PC-3 (cell line): Measurements from ENCODE around the gene SUSD6. TPM values are rescaled to one million over a fixed set of nuclear protein-coding genes. Genes with fewer than 3 reads are reported as not detected.

Experiments used
- ATAC-seq: fragments of 200-7000 bp; cut with Tn5 transposase; 2 replicates; pipeline ENCODE4 v1.9.1; 2020; ENCODE audit warnings: mild to moderate bottlenecking, moderate library complexity
- BruUV-seq: library from RNA; stranded (reverse); fragments of 400-500 nt; replicated peaks from 2 replicates; lab custom pipeline; 2021; lab: Mats Ljungman, UMichigan
- CTCF ChIA-PET: fragments of 300-600 bp; sonication (Branson Sonifier 250); formaldehyde crosslinking; loops from one replicate; lab custom pipeline; 2022; ENCODE audit warnings: antibody characterized with exemption; lab: Charles Lee
- POLR2A ChIA-PET: fragments of 300-600 bp; sonication (Branson Sonifier 250); formaldehyde crosslinking; loops from one replicate; lab custom pipeline; 2022; ENCODE audit warnings: antibody characterized with exemption; ENCODE audit not compliant: unreplicated experiment; lab: Charles Lee
- DNase-seq: peaks from one replicate; pipeline ENCODE4 v3.0.0-alpha.2; 2015
- H2AFZ ChIP-seq: fragments of 300-600 bp; sonication (generic); 2 replicates; pipeline ENCODE4 v1.6.0; 2016; ENCODE audit warnings: antibody characterized with exemption, low read length
- H3F3A ChIP-seq: fragments of 300-600 bp; sonication (generic); one replicate; pipeline ENCODE4 v1.6.0; 2017; ENCODE audit warnings: antibody characterized with exemption, low read length, control low read depth, mild to moderate bottlenecking; ENCODE audit not compliant: unreplicated experiment
- H3K27ac ChIP-seq: fragments of 300-600 bp; sonication (generic); 2 replicates; pipeline ENCODE4 v1.5.1; 2016; ENCODE audit warnings: mild to moderate bottlenecking, low read length
- H3K27me3 ChIP-seq: fragments of 300-600 bp; sonication (generic); 2 replicates; pipeline ENCODE4 v1.6.1; 2016; ENCODE audit warnings: low read length, mixed read lengths
- H3K36me3 ChIP-seq: fragments of 300-600 bp; sonication (generic); 2 replicates; pipeline ENCODE4 v1.6.1; 2016; ENCODE audit warnings: low read depth, mixed run types, low read length, mixed read lengths
- H3K4me1 ChIP-seq: fragments of 300-600 bp; sonication (generic); 2 replicates; pipeline ENCODE4 v1.5.1; 2016; ENCODE audit warnings: low read length; ENCODE audit not compliant: insufficient read depth
- H3K4me2 ChIP-seq: fragments of 300-600 bp; sonication (generic); 2 replicates; pipeline ENCODE4 v1.6.0; 2016; ENCODE audit warnings: low read length
- H3K4me3 ChIP-seq: fragments of 300-600 bp; sonication (generic); 2 replicates; pipeline ENCODE4 v1.5.1; 2016; ENCODE audit warnings: mild to moderate bottlenecking, low read length, mixed read lengths
- H3K79me2 ChIP-seq: fragments of 300-600 bp; sonication (generic); 2 replicates; pipeline ENCODE4 v1.6.1; 2017; ENCODE audit warnings: low read length, mixed read lengths
- H3K9ac ChIP-seq: fragments of 300-600 bp; sonication (generic); 2 replicates; pipeline ENCODE4 v1.6.0; 2016; ENCODE audit warnings: mild to moderate bottlenecking, low read length
- H3K9me2 ChIP-seq: fragments of 300-600 bp; sonication (generic); replicated peaks from 2 replicates; pipeline ENCODE4 v1.6.1; 2016; ENCODE audit warnings: mixed run types, low read length, mixed read lengths
- H3K9me3 ChIP-seq: fragments of 300-600 bp; sonication (generic); 2 replicates; pipeline ENCODE4 v1.6.1; 2016; ENCODE audit warnings: low read length, mixed read lengths
- H4K20me1 ChIP-seq: fragments of 300-600 bp; sonication (generic); 2 replicates; pipeline ENCODE4 v1.6.1; 2016; ENCODE audit warnings: low read length, mixed read lengths
- CTCF ChIP-seq: fragments of 300-600 bp; sonication (generic); conservative IDR thresholded peaks from 2 replicates; pipeline ENCODE4 v1.5.1; 2017; ENCODE audit warnings: antibody characterized with exemption, low read depth, mild to moderate bottlenecking, low read length
- EZH2 ChIP-seq: fragments of 300-600 bp; sonication (generic); IDR thresholded peaks from one replicate; pipeline ENCODE4 v1.6.1; 2017; ENCODE audit warnings: antibody characterized with exemption, mild to moderate bottlenecking, low read length; ENCODE audit not compliant: unreplicated experiment
- EZH2phosphoT487 ChIP-seq: fragments of 300-600 bp; sonication (generic); IDR thresholded peaks from 2 replicates; pipeline ENCODE4 v1.6.1; 2018; ENCODE audit warnings: mild to moderate bottlenecking, antibody characterized with exemption, low read length, borderline replicate concordance
- intact Hi-C: fragments of 100-400 bp; cut with micrococcal nuclease; formaldehyde crosslinking; loops from 2 replicates; pipeline ENCODE4 v1.9.0; 2023
- total RNA-seq: library from RNA; depleted of rRNA; stranded (reverse); fragments of >200 nt; gene quantifications from 2 replicates; pipeline ENCODE4 v1.2.3, GENCODE V29; 2014

SUSD6 gene
- total RNA-seq, 1 experiment from 2014 or later: 6.1 TPM

- Histone ChIP-seq H3K4me3 (no peak overlapping the region), H3K9me2 (no peaks in the 10 kb centered on the region), H3K4me2 (no peak overlapping the region), H3K9ac (no peak overlapping the region), H3K4me1 (peaks cover 17% of the 10 kb centered on the region), H3K27ac (no peak overlapping the region), H4K20me1 (no peaks in the 10 kb centered on the region), H3F3A (no peaks in the 10 kb centered on the region), H3K27me3 (no peaks in the 10 kb centered on the region), H3K79me2 (no peaks in the 10 kb centered on the region), H3K9me3 (no peaks in the 10 kb centered on the region), H3K36me3 (no peaks in the 10 kb centered on the region), H2AFZ (no peak overlapping the region)
- POLR2A ChIA-PET: no interaction called here
- CTCF ChIA-PET: no interaction called here
- TF ChIP-seq EZH2phosphoT487 (no peak), EZH2 (no peak), CTCF (no peak)
- no TSS peak for BruUV-seq
- ATAC-seq (no peak), DNase-seq (no peak)
- intact Hi-C loops: no loop called here
Measured at GRCh38 chr14:69682136-69682535, 70.7 kb downstream of the SUSD6 start.

DNA sequence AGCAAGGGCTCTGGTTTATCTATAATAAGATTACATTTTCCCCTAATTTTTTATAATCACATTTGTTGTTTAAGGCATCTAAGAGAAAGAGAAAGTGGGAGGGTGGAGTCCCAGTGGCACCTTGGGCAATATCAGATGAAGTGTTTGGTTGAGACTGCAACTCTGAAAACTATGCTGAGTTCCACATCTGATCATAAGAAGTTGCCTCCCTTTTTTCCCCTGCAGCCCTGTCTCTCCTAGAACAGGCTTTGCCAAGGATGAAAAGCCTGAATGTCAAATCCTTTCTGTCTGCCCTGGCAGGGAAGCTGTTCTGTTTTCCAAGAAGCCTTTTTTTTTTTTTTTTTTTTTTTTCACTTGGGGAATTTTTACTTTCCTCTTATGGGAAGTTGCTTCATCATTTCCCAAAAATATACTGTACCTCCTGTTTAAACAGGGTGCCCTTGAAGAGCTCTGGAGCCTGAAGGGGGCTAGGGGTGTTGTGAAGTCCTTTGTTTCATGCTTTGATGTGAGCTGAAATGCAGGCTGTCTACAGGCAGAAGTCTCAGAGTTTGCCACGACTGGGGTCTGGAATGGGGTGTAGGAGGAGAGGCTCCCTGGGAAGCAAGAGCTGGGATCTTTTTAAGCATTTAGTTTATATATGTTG lies 71.3 kb downstream of the SUSD6 start:
- H3K9ac ChIP-seq: no peak overlapping the region
- H3K9me2 ChIP-seq: no peaks in the 10 kb centered on the region
- intact Hi-C loops: no loop called here
- no peak overlapping the region for H2AFZ ChIP-seq
- ATAC-seq (no peak), DNase-seq (no peak)
- H4K20me1 ChIP-seq: no peaks in the 10 kb centered on the region
- H3K4me2 ChIP-seq: no peak overlapping the region
- no peak overlapping the region for H3K27ac ChIP-seq
- H3K36me3 ChIP-seq: no peaks in the 10 kb centered on the region
- no peaks in the 10 kb centered on the region for H3K27me3 ChIP-seq
- H3K9me3 ChIP-seq: no peaks in the 10 kb centered on the region
- no peaks in the 10 kb centered on the region for H3F3A ChIP-seq
- ChIA-PET CTCF (no interaction called here), POLR2A (no interaction called here)
- H3K79me2 ChIP-seq: no peaks in the 10 kb centered on the region
- no TSS peak for BruUV-seq
- H3K4me3 ChIP-seq: no peak overlapping the region
- TF ChIP-seq EZH2phosphoT487 (no peak), CTCF (no peak), EZH2 (no peak)
- peaks cover 17% of the 10 kb centered on the region for H3K4me1 ChIP-seq

GRCh38 chr14:69683971-69684370 lies 72.6 kb downstream of the SUSD6 start:
- Histone ChIP-seq H3K79me2 (no peaks in the 10 kb centered on the region), H3K9ac (no peak overlapping the region), H3F3A (no peaks in the 10 kb centered on the region), H3K9me2 (no peaks in the 10 kb centered on the region), H3K4me2 (no peak overlapping the region), H3K36me3 (no peaks in the 10 kb centered on the region), H3K4me3 (no peak overlapping the region), H4K20me1 (no peaks in the 10 kb centered on the region), H3K9me3 (no peaks in the 10 kb centered on the region), H3K27ac (no peak overlapping the region), H2AFZ (no peak overlapping the region), H3K27me3 (no peaks in the 10 kb centered on the region), H3K4me1 (peaks cover 17% of the 10 kb centered on the region)
- ChIA-PET POLR2A (no interaction called here), CTCF (no interaction called here)
- intact Hi-C loops: no loop called here
- TF ChIP-seq CTCF (no peak), EZH2phosphoT487 (no peak), EZH2 (no peak)
- no peak for DNase-seq
- no peak for ATAC-seq
- no TSS peak for BruUV-seq
